Erythroblast (primary cell): ENCODE data around the gene OSBPL3.

ENCODE experiments used
- GATA1 ChIP-seq: IDR thresholded peaks from 2 replicates; pipeline ENCODE4 v1.6.1; 2011; ENCODE audit warnings: low read depth, mild to moderate bottlenecking, control low read depth, low read length, moderate library complexity
- POLR2A ChIP-seq: IDR thresholded peaks from 2 replicates; pipeline ENCODE4 v1.6.1; 2011; ENCODE audit warnings: mild to moderate bottlenecking, low read length

GRCh38 chr7:24778543-24779282 lies 201.3 kb downstream of the OSBPL3 start:
- no peak for TF ChIP-seq POLR2A
- TF ChIP-seq GATA1: no peak
